NCI-H510A treated with DMSO at 0.1 percent for 48 hours (cell line): ENCODE results near the gene FBXW2.

Source experiments
- DNase-seq: peaks from one replicate; lab custom pipeline; 2025; lab: John Stamatoyannopoulos, UW

The FBXW2 gene

DNA sequence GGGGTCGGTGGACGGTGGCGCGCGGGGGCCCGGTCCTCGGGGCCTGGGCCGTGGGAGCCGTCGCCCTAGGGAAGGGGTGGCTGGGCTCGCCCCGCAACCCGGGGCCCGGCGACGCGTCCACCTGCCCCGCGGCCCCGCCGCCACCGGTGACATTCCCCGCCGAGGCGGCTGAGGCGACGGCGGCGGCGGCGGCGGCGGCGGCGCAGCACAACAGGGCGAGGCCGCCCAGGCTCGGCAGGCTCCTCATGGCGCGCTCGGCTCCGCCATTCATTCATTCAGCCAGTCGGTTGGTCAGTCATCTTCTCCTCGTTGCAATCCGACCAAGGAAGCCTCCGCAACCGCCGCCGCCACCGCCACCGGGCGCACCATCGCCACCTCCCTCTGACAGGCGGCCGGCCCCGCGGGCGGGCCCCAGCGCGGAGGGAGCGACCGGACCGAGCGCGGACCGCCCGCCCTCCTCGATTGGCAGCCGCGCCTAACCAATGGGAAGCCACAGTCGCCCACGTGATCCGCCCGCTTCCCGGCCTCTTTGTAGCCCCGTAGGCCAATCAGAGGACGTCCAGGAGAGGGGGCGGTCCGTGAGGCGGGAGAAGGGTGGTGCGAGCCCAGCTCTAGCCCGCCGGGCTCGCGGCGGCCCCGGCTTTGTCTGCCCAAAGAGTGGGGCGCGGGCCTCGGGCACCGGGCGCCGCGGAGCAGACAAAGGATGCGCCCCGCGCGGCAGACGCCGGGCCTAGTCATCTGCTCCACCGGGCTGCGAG, 78.9 kb downstream of the FBXW2 start, which contains the start of gene MEGF9:
Gene MEGF9, minus strand, starts transcription at position 383 of the 758 bp plus-strand sequence. Its CDS starts 112 bp downstream, at position 271.
- DNase-seq: peak; percentile 96

DNA sequence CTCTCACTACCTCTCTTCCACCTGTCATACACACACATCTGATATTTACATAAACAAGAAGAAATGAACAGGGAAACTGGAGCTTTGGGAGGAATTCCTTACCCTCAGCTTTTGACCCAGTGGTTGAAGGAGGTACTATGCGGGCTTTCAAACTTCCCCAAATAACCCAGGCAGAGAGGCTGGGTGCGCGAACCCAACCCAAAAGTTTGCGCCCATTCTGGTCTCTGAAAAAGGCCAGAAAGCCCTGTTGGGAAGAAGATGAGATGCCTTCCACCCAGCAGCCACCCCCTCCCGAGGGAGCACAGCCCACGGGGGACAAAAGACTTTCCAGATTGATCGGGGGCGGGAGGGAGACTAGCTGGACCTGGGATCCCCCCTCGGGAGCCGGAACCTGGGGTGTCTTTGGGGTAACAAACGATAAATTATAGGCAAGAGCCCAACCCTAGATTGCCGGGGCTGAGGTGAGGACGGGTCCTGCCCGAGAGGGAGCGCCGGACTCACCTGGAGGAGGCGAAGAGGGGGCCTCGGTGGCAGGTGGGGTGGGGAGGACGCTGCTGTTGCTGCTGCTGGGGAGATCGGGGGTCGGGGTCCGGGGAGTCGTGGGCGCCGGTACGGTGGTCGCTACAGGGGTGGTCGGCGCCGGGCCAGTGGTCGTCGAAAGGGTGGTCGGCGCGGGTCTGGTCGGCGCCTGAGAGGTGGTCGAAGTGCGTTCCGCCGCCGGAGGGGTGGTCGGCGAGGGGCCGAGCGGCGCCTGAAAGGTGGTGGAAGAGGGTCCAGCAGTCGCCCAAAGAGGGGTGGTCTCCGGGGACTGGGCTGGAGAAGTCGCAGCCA, 79.7 kb downstream of the FBXW2 start:
- no peak for DNase-seq

DNA sequence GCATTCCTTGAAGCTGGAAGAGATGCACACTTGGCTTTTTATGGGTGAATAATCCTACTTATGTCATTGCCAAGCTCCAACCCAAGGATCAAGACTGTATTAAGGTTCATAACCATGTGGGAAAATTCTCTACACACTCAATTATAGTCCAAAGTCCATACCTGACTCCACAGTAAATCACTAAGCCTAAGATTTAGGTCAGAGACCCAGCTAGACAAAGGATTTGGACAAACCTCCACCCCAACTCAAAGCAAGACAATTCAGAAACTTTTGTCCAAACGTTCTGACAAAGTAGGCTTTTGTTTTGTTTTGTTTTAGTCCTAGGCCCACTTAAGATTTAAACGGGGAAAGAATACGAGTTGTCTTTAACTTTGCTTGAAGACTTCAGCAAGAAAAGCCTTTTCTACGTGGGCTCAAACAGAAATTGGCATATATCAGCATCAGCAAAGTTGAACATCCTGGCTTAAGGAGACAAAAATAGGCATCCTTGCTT, 80.6 kb downstream of the FBXW2 start:
- DNase-seq: no peak

DNA sequence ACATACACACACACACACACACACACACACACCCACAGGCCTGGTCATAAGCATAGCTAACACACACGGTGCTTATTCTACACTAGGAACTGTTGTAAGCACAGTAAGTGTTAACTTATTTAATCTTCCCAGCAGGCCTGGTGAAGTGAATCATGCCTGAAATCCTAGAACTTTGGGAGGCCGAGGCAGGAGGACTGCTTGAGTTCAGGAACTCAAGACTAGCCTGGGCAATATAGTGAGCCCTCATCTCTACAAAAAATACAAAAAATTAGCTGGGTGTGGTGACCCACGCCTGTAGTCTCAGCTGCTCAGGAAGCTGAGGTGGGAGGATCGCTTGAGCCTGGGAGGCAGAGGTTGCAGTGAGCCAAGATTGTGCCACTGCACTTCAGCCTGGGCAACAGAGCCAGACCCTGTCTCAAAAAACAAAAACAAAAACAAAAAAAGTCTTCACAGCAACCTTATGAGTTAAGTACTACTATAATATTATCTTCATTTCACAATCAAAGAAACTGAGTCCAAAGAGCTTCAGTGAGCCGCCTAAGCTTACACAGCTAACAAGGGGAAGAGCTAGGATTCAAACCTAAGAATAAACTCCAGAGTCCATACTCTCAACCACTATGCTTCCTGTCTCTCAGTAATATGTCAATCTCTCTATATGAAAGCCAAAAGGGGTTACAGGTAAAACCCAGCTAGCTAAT, 81.2 kb downstream of the FBXW2 start:
- DNase-seq: no peak

DNA sequence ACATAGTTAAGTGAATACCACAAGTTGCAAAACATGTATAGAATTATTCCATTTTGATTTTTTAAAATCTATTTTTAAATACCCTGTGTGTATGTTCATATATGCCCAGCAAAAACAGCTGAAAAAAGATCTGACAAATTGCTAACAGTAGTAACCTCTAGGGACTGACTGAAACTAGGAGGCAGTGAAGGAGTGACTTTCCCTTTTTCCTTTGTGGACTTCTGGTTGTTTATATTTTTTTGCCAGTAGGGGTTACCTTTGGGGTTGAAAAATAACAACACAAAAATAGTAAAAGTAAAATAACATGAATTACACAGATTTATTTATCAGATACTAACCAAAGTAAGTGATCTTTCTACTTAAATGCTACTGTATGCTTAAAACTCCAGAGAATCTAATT, 81.9 kb downstream of the FBXW2 start:
- no peak for DNase-seq

DNA sequence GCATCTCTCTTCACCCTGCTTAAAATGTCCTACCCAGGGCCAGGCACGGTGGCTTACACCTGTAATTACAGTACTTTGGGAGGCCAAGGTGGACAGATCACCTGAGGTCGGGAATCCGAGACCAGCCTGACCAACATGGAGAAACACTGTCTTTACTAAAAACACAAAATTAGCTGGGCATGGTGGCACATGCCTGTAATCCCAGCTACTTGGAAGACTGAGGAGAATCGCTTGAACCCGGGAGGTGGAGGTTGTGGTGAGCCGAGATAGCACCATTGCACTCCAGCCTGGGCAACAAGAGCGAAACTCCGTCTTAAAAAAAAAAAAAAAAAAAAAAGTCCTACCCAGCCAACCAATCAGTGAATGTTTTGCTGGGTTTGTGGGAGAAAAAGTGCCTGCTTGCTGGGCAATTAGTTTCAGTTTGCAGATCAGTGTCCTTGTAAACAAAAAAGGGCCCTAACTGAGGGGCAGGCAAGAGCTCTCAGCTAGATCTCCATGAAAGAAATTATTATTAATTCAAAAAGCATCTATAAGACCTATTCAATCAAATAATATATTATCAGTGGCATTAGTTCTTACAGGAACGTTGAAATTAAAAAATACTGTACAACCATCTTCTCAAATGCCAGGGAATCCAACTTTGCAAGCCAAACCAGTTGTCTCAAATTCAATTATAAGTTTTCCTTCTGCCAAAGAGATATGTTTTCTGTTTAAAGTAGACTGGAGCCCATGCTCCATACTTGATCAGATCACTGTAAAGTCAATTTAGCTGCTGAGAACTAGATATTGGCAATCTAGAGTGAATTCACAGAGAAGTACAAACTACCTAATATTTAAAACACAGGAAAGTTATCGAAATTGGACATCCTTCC, 82.9 kb downstream of the FBXW2 start:
- peak; percentile 61 for DNase-seq

DNA sequence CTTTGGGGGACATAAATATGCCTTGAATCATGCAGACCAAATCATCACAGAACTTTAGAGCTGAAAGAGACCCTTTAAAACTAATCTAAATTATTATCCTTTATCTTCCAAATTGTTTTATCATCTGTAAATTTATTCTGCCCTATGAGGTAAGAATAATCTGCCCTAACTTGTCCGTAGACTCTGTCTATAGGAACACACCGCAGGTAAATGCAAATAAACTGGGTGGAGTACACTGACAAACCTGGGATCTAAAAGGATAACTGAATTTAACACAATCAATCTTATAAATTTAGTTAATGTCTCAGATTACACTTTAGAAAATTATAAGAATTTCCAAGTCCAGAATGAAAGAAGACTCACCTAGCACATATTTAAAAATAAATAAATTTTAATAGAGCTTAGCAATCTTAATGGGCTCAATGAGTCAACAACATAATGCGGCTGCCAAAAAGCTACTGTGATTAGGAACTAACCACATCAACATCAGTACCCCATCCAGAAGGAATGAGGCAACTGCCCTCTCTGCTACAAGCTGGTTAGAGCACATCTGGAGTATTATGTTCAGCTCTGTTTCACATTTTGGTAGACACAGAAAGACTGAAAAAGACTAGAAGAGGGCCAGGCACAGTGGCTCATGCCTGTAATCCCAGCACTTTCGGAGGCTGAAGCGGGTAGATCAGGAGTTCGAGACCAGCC, 84.5 kb downstream of the FBXW2 start:
- DNase-seq: no peak

DNA sequence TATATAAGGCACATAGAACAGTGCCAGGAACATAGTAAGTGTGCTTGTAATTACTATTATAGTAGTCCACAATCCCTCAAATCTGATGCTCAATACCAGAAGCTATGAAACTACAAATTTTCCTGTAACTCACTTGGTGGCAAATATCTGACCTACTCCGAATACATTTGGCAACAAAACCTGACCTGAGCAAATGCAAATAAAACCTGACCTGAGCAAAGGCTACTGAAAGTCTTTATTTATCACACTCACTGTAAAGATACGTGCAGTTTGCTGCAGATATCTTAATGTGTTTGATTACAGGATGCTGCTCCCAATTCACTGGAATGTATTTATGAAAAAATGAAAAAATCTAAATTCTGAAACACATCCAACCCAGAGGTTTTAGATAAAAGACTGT, 86.0 kb downstream of the FBXW2 start:
- DNase-seq: no peak
